ENCODE data around the gene HDHD2.

DNA sequence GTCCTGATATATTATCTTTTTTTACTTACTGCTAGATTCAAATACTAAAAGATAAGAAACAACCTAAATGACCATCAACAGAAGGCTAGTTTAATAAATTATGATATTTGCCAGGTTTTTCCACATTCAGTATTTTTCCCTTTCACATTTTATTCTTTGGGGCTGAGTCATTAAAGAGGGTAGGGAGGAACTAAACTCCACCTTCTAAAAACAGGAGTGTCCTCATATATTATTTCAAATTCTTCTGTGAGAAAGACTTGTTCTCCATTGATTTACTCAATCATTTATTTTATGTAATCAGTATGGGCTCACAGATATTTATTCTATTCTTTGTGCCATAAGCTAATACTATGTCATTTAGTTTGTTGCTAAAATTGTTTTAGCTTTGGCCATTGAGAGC is 9.0 kb downstream of the HDHD2 start:
- TF ChIP-seq CTCF (IDR thresholded peaks at IDR 0.05) (no peak), POLR2A (IDR thresholded peaks at IDR 0.05) (no peak)

Measured in right lobe of liver (tissue), 4 donors.